GM12878 (cell line): Measurements from ENCODE around the gene STK40. TPM values are rescaled to one million over a fixed set of nuclear protein-coding genes. Genes with fewer than 3 reads are reported as not detected.

ENCODE experiments used
- ATAC-seq: fragments of 200-7000 bp; cut with Tn5 transposase; 3 replicates; pipeline ENCODE4 v1.9.1; 2020; ENCODE audit warnings: mild to moderate bottlenecking, moderate library complexity
- BruUV-seq: library from RNA; stranded (reverse); fragments of 400-500 nt; replicated peaks from 2 replicates; lab custom pipeline; 2021; lab: Mats Ljungman, UMichigan
- CTCF ChIA-PET: fragments of 300-600 bp; sonication (Branson Sonifier 250); formaldehyde crosslinking; extraction: SDS; loops from one replicate; lab custom pipeline; 2021; ENCODE audit warnings: inconsistent platforms; lab: Yijun Ruan, JAX
- POLR2A ChIA-PET: fragments of 350-600 bp; formaldehyde crosslinking; extraction: SDS; loops from one replicate; lab custom pipeline; 2021; ENCODE audit warnings: inconsistent platforms; lab: Charles Lee
- RAD21 ChIA-PET: fragments of 300-600 bp; sonication (Branson Sonifier 250); formaldehyde crosslinking; loops from one replicate; lab custom pipeline; 2023; ENCODE audit warnings: antibody characterized with exemption; ENCODE audit not compliant: unreplicated experiment; lab: Charles Lee
- SMC1A ChIA-PET: fragments of 300-600 bp; sonication (Branson Sonifier 250); formaldehyde crosslinking; loops from one replicate; lab custom pipeline; 2023; ENCODE audit not compliant: unreplicated experiment, uncharacterized antibody; lab: Charles Lee
- DNase-seq: peaks from one replicate; pipeline ENCODE4 v3.0.0-alpha.2; 2011; ENCODE audit warnings: low read depth, low spot score
- FAIRE-seq: peaks from 3 replicates; lab custom pipeline; 2011; peaks lifted over from hg19 to GRCh38; lab: Jason Lieb, UNC
- H2AFZ ChIP-seq: 2 replicates; pipeline ENCODE4 v1.6.0; 2011; ENCODE audit warnings: low read depth, low read length, control low read depth; ENCODE audit not compliant: control insufficient read depth
- H3K27ac ChIP-seq: 2 replicates; pipeline ENCODE4 v1.5.1; 2011; ENCODE audit warnings: control low read depth; ENCODE audit not compliant: control insufficient read depth, insufficient read depth
- H3K27me3 ChIP-seq, 2 experiments: replicated peaks in 1 of 2; 2 replicates each; pipeline versions ENCODE4 v1.6.0 to v1.6.1; 2011; ENCODE audit warnings: low read length in 1 of 2; ENCODE audit not compliant: control insufficient read depth in 2 of 2, insufficient read depth in 2 of 2
- H3K36me3 ChIP-seq, 2 experiments: 2 replicates each; pipeline ENCODE4 v1.5.1; 2011; ENCODE audit warnings: low read length in 1 of 2; ENCODE audit not compliant: control insufficient read depth in 2 of 2, insufficient read depth in 2 of 2
- H3K4me1 ChIP-seq: 2 replicates; pipeline ENCODE4 v1.6.1; 2011; ENCODE audit warnings: mild to moderate bottlenecking, low read length, moderate library complexity, mixed read lengths; ENCODE audit not compliant: control insufficient read depth, insufficient read depth
- H3K4me2 ChIP-seq: 2 replicates; pipeline ENCODE4 v1.6.0; 2011; ENCODE audit warnings: control low read depth; ENCODE audit not compliant: control insufficient read depth, insufficient read depth
- H3K4me3 ChIP-seq: fragments of 200-600 bp; sonication (generic); 2 replicates; pipeline ENCODE4 v1.5.1; 2016
- H3K79me2 ChIP-seq: 2 replicates; pipeline ENCODE4 v1.6.0; 2011; ENCODE audit warnings: low read length; ENCODE audit not compliant: control insufficient read depth, insufficient read depth
- H3K9ac ChIP-seq: 2 replicates; pipeline ENCODE4 v1.8.0; 2011; ENCODE audit warnings: low read length, control low read depth, mixed read lengths; ENCODE audit not compliant: control insufficient read depth, insufficient read depth
- H3K9me3 ChIP-seq: replicated peaks from 3 replicates; pipeline ENCODE4 v1.5.1; 2011; ENCODE audit warnings: mild to moderate bottlenecking, low read length; ENCODE audit not compliant: control insufficient read depth, insufficient read depth
- H4K20me1 ChIP-seq: 2 replicates; pipeline ENCODE4 v1.6.0; 2011; ENCODE audit not compliant: control insufficient read depth, insufficient read depth
- BACH1 ChIP-seq: fragments of 450-650 bp; IDR thresholded peaks from 2 replicates; pipeline ENCODE4 v1.6.1; 2017; ENCODE audit warnings: mild to moderate bottlenecking, borderline replicate concordance
- BCL3 ChIP-seq: IDR thresholded peaks from 2 replicates; pipeline ENCODE4 v1.6.1; 2011; ENCODE audit warnings: borderline replicate concordance, low read depth, mild to moderate bottlenecking, moderate library complexity, low read length; ENCODE audit not compliant: insufficient read depth, poor library complexity, severe bottlenecking
- BHLHE40 ChIP-seq, 2 experiments: fragments of 450-650 bp in 1 of 2; IDR thresholded peaks; 2 replicates each; pipeline ENCODE4 v1.6.1; 2011 to 2017; ENCODE audit warnings: low read depth in 2 of 2, borderline replicate concordance in 1 of 2, improper control_type of control experiment in 1 of 2, low read length in 1 of 2, mild to moderate bottlenecking in 1 of 2
- CHD2 ChIP-seq: IDR thresholded peaks from 2 replicates; pipeline ENCODE4 v1.6.1; 2011; ENCODE audit warnings: low read depth, low read length, improper control_type of control experiment, borderline replicate concordance
- ETV6 ChIP-seq, 2 experiments: fragments of 450-650 bp in 1 of 2; IDR thresholded peaks in 1 of 2; conservative IDR thresholded peaks in 1 of 2; 2 replicates each; pipeline ENCODE4 v1.6.1; 2014; ENCODE audit warnings: antibody characterized with exemption in 1 of 2, borderline replicate concordance in 1 of 2, low read depth in 1 of 2, mild to moderate bottlenecking in 1 of 2, moderate library complexity in 1 of 2
- GATAD2B ChIP-seq: fragments of 450-650 bp; conservative IDR thresholded peaks from 2 replicates; pipeline ENCODE4 v1.6.1; 2017; ENCODE audit warnings: low read depth, mild to moderate bottlenecking, moderate library complexity
- IKZF1 ChIP-seq: fragments of 450-650 bp; conservative IDR thresholded peaks from 2 replicates; pipeline ENCODE4 v1.6.1; 2017; ENCODE audit warnings: antibody characterized with exemption, mild to moderate bottlenecking
- LARP7 ChIP-seq: fragments of 450-650 bp; IDR thresholded peaks from 2 replicates; pipeline ENCODE4 v1.6.1; 2017; ENCODE audit warnings: mild to moderate bottlenecking
- MXI1 ChIP-seq: fragments of 150-350 bp; IDR thresholded peaks from 2 replicates; pipeline ENCODE4 v1.6.1; 2011; ENCODE audit warnings: low read depth, mild to moderate bottlenecking, inconsistent platforms, low read length, improper control_type of control experiment
- MYC ChIP-seq: IDR thresholded peaks from 2 replicates; pipeline ENCODE4 v1.6.1; 2011; ENCODE audit warnings: mild to moderate bottlenecking, low read length, moderate library complexity, inconsistent platforms; ENCODE audit not compliant: insufficient read depth, insufficient replicate concordance, insufficient read length, severe bottlenecking
- NR2C1 ChIP-seq: fragments of 450-650 bp; IDR thresholded peaks from 2 replicates; pipeline ENCODE4 v1.6.1; 2017; ENCODE audit warnings: antibody characterized with exemption, mild to moderate bottlenecking, moderate library complexity
- POLR2A ChIP-seq: IDR thresholded peaks from 2 replicates; pipeline ENCODE4 v1.6.1; 2011; ENCODE audit warnings: low read depth, mild to moderate bottlenecking, low read length
- TCF7 ChIP-seq: IDR thresholded peaks from 2 replicates; pipeline ENCODE4 v1.6.1; 2014; ENCODE audit warnings: antibody characterized with exemption, borderline replicate concordance
- WGBS: methylation state at CpG from one replicate; pipeline ENCODE4 v1.1.6; 2016; ENCODE audit warnings: low lambda C conversion rate; ENCODE audit not compliant: insufficient replicate concordance, insufficient coverage; ENCODE audit errors: missing lambda C conversion rate; 5-methylcytosine and 5-hydroxymethylcytosine counted together
- in situ Hi-C: fragments of 300-500 bp; cut with MboI; formaldehyde crosslinking; loops from 9 replicates; pipeline ENCODE4 v1.14.3; 2018; ENCODE audit warnings: mixed read lengths
- intact Hi-C: fragments of 100-400 bp; cut with micrococcal nuclease; formaldehyde crosslinking; loops from one replicate; pipeline ENCODE4 v1.14.2; 2022; ENCODE audit not compliant: unreplicated experiment
- polyA plus RNA-seq, 11 experiments: library from polyadenylated mRNA; depleted of rRNA in 4 of 11; unstranded in 6 of 11; stranded (reverse) in 5 of 11; fragments of >200 nt; fragmentation: Nextera tagmentation in 4 of 11; fragmentation: Illumina TruSeq in 1 of 11; extraction: Ambion mirVana in 4 of 11; extraction: Trizol in 1 of 11; gene quantifications; 1 replicate in 1 of 11; 2 replicates in 10 of 11; pipeline versions ENCODE4 v1.2.1 to v1.2.3, GENCODE V29; 2011 to 2016; ENCODE audit warnings: inconsistent platforms in 2 of 11, missing spikeins in 2 of 11, low read depth in 1 of 11
- total RNA-seq, 4 experiments: library from RNA; depleted of rRNA in 3 of 4; stranded (reverse); fragments of >200 nt in 3 of 4; fragmentation: Illumina TruSeq in 1 of 4; extraction: Trizol in 1 of 4; gene quantifications; 2 replicates each; pipeline versions ENCODE4 v1.2.1 to v1.2.3, GENCODE V29; 2013 to 2021
- TF ChIP-seq, protein P1 (sequence below): IDR thresholded peaks from 2 replicates; pipeline ENCODE4 v1.6.1; 2011; ENCODE audit warnings: low read depth, low read length, improper control_type of control experiment, borderline replicate concordance

Gene STK40
- total and polyA plus RNA-seq, 10 of the 15 experiments (the other 5 are each of a cell fraction or from before 2014, with no cell fraction given) = 0.27 to 51.0 (median 29.5) TPM

DNA sequence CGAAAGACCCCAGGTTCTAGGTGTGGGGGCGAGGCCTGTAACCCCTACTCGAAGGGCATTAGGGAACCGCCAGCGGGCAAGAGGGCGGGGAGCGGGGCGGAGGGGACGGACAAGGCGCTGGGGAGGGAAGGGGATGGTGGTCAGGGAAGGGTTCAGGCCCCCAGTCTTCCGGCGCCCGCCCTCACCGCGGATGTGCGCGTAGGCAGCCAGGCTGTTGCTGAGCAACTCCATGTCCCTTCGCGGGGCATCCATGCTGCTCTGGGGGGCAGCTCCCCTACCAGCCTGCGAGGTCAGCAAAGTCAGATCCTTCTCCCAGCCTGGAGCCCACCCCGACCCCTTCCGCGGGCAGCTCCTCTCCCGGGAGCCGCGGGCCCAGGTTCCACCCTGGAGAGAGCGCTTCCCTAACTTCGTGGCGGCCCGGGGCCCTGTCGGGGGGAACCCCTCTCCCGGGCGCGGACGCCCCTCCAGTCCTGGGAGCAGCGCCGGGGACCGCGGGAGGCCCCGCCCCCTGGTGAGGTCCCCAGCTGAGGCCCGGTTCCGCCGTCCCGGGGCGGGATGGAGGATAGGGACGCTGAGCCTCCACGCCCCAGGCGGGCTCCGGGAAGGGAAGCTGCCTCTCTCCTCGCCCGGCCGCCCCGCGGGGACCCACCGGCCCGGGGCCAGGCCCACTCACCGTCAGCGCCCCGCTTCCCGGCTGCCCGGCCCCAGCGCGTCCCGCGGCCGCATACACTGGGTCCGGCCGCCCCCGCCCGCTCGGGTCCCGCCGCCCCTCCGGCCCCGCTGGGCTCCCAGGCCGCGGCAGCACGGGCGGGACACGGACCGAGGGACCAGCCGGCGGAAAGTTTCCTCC lies 62.7 kb downstream of the STK40 start:
- Histone ChIP-seq H2AFZ (no peak overlapping the region; the same call in 1 of the 2 replicates), H3K27me3 (no peaks in the 10 kb centered on the region), H3K4me1 (peaks cover 24% of the 10 kb centered on the region), H3K36me3 (no peaks in the 10 kb centered on the region), H4K20me1 (no peaks in the 10 kb centered on the region), H3K79me2 (no peaks in the 10 kb centered on the region), H3K27ac (no peak overlapping the region), H3K4me2 (peak overlapping the region; percentile 93), H3K9ac (peak overlapping the region; percentile 44; the same call in 1 of the 2 replicates), H3K4me3 (peak overlapping the region; percentile 70; the same call in 1 of the 2 replicates), H3K9me3 (no peaks in the 10 kb centered on the region)
- ChIA-PET SMC1A (interaction anchor here (0.7 to 1.5 kb wide), 3 partner anchors 18 to 99 kb away, joined by 3 read pairs; no protein-coding TSS in a partner anchor), CTCF (interaction anchor here (0.6 to 1.7 kb wide), 7 partner anchors 17 to 174 kb away, joined by 3 to 10 read pairs (median 4); partner anchors contain the start of genes SH3D21 and TRAPPC3), RAD21 (interaction anchor here (0.6 to 1.9 kb wide), 7 partner anchors 13 to 99 kb away, joined by 3 to 5 read pairs (median 4); partner anchors contain the start of gene SH3D21), POLR2A (interaction anchor here (0.8 to 1.3 kb wide), 2 partner anchors 15 to 16 kb away, joined by 4 read pairs; partner anchors contain the start of gene SH3D21)
- no TSS peak for BruUV-seq
- WGBS = 5% methylated on average over 36 of the region's 83 CpGs
- no peak for FAIRE-seq
- TF ChIP-seq POLR2A (0 out of 2 replicates have a peak, but pooled peaks have one; percentile 18), LARP7 (peak; percentile 52; the same call in 1 of the 2 replicates), BHLHE40 (IDR thresholded peaks at IDR 0.05; ENCODE audit: borderline replicate concordance in 1 of 2, low read depth in 2 of 2, low read length in 1 of 2) (peak in 1 of 2 experiments; percentile 37; a peak in 1 of 4 replicates), GATAD2B (peak; percentile 26; the same call in 1 of the 2 replicates), MYC (no peak), IKZF1 (peak; percentile 67), MXI1 (no peak), BACH1 (peak; percentile 26; the same call in 1 of the 2 replicates), NR2C1 (no peak), BCL3 (peak; percentile 27), CHD2 (0 out of 2 replicates have a peak, but pooled peaks have one; percentile 4), TCF7 (no peak), ETV6 (conservative IDR thresholded peaks at IDR 0.05 in 1 of 2, IDR thresholded peaks at IDR 0.05 in 1 of 2; ENCODE audit: borderline replicate concordance in 1 of 2, low read depth in 1 of 2) (no peak)
- TF ChIP-seq, protein P1, sequence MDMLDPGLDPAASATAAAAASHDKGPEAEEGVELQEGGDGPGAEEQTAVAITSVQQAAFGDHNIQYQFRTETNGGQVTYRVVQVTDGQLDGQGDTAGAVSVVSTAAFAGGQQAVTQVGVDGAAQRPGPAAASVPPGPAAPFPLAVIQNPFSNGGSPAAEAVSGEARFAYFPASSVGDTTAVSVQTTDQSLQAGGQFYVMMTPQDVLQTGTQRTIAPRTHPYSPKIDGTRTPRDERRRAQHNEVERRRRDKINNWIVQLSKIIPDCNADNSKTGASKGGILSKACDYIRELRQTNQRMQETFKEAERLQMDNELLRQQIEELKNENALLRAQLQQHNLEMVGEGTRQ = no peak
- intact Hi-C loops (no loop called here), in situ Hi-C loops (no loop called here)
- no peak for DNase-seq
- peak; percentile 65 for ATAC-seq
